ENCODE results near the gene ARNT2. TPM values are rescaled to one million over a fixed set of nuclear protein-coding genes. Genes with fewer than 3 reads are reported as not detected.

The ARNT2 gene
- total and polyA plus RNA-seq, 2 of the 13 experiments (the other 11 are each of a cell fraction or from before 2014, with no cell fraction given): 0.69 to 1.7 TPM

DNA sequence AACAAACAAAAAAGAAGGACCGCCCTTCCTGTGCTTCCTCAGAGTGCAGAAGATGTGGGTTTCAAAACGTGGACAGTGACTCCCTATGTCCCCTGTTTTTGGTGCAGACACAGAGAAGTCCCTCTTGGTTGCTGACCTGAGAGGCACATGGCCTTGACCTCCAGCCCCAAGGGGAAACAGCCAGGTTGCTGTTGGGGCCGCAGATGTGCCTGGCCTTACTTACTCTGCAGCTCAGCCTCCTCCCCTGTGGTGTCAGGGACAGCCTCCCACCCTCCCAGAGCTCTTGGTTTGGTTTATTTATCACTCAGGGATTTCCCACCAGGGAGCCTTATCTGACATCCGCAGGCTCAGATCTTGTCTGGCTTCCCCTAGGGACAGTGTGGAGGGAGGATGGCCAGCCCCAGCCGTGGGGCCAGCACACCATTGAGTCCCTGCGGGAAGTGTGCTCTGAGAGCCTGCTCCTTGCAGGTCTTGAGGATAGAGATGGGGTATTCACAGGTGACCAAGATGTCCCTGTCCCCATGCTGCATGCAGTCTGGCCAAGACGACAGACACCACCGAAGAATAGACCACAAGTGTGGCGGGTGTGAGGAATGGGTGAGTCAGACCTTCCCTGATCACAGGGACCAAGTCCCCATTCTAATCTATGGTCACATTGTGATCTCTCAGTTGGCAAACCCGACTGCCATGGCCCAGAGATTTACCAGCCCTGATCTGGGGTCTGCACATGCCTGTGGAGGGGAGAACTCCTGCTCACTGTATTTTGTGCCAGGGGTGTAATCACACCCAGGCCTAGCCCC is 156.6 kb downstream of the ARNT2 start:
- no peak for TF ChIP-seq ZNF253 (CRISPR knock-in tag; IDR thresholded peaks at IDR 0.05; ENCODE audit: borderline replicate concordance)
- TF ChIP-seq CCDC6 (CRISPR knock-in tag; IDR thresholded peaks at IDR 0.05): no peak
- no peak for TF ChIP-seq BRD4 (CRISPR knock-in tag; IDR thresholded peaks at IDR 0.05)
- no peak for TF ChIP-seq RBM39 (IDR thresholded peaks at IDR 0.05; ENCODE audit: low read depth, low read length, poor library complexity, severe bottlenecking)
- no peak for TF ChIP-seq NR1H2 (CRISPR knock-in tag; IDR thresholded peaks at IDR 0.05; ENCODE audit: borderline replicate concordance, low read depth)
- TF ChIP-seq ZNF124 (CRISPR knock-in tag; IDR thresholded peaks at IDR 0.05): no peak
- TF ChIP-seq ZNF451 (CRISPR knock-in tag; IDR thresholded peaks at IDR 0.05): no peak
- TF ChIP-seq RAD51 (IDR thresholded peaks at IDR 0.05; ENCODE audit: borderline replicate concordance): no peak
- no peak for TF ChIP-seq ZNF274 (CRISPR knock-in tag; IDR thresholded peaks at IDR 0.05)
- TF ChIP-seq ZNF558 (CRISPR knock-in tag; IDR thresholded peaks at IDR 0.05; ENCODE audit: borderline replicate concordance): no peak
- no peak for TF ChIP-seq ZNF850 (CRISPR knock-in tag; conservative IDR thresholded peaks at IDR 0.05)
- no peak for TF ChIP-seq NFIB (CRISPR knock-in tag; IDR thresholded peaks at IDR 0.05; ENCODE audit: borderline replicate concordance)
- no peak for TF ChIP-seq ZNF768 (CRISPR knock-in tag; IDR thresholded peaks at IDR 0.05)
- TF ChIP-seq MBD4 (IDR thresholded peaks at IDR 0.05; ENCODE audit: borderline replicate concordance, low read length): no peak
- TF ChIP-seq ZNF501 (CRISPR knock-in tag; IDR thresholded peaks at IDR 0.05): no peak
- no peak for TF ChIP-seq SRSF9 (IDR thresholded peaks at IDR 0.05; ENCODE audit: borderline replicate concordance, insufficient read depth, low read depth, low read length, poor library complexity, severe bottlenecking)
- no peak for TF ChIP-seq SOX5 (CRISPR knock-in tag; IDR thresholded peaks at IDR 0.05; ENCODE audit: borderline replicate concordance)
- TF ChIP-seq, protein P1, sequence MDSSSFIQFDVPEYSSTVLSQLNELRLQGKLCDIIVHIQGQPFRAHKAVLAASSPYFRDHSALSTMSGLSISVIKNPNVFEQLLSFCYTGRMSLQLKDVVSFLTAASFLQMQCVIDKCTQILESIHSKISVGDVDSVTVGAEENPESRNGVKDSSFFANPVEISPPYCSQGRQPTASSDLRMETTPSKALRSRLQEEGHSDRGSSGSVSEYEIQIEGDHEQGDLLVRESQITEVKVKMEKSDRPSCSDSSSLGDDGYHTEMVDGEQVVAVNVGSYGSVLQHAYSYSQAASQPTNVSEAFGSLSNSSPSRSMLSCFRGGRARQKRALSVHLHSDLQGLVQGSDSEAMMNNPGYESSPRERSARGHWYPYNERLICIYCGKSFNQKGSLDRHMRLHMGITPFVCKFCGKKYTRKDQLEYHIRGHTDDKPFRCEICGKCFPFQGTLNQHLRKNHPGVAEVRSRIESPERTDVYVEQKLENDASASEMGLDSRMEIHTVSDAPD (CRISPR knock-in tag; IDR thresholded peaks at IDR 0.05): no peak
- no peak for TF ChIP-seq MTA1 (CRISPR knock-in tag; IDR thresholded peaks at IDR 0.05; ENCODE audit: borderline replicate concordance)
- TF ChIP-seq ADNP (CRISPR knock-in tag; IDR thresholded peaks at IDR 0.05): no peak
- CTCF ChIA-PET (ENCODE audit: low intra/inter-chr PET ratio, low total read pairs): no interaction called here
- intact Hi-C loops (cut with micrococcal nuclease; ENCODE audit: unreplicated experiment) (no loop called here), in situ Hi-C loops (cut with HindIII; ENCODE audit: extremely low pct_ligation_motif_present, low pct_unique_long_range_greater_than_20kb) (loop anchor here (10.0 kb wide), 1 partner anchor 414 kb away; no protein-coding TSS in a partner anchor)
- no peak overlapping the region for H3K4me2 ChIP-seq (ENCODE audit: low read depth, low read length)
- no peaks in the 10 kb centered on the region for H3K36me3 ChIP-seq (replicated peaks in 1 of 2; ENCODE audit: control insufficient read depth in 1 of 2, insufficient read depth in 2 of 2, low read length in 2 of 2)
- BruUV-seq (replicated peaks): no TSS peak
- peaks cover 6% of the 10 kb centered on the region; the same call in 1 of the 2 replicates for H3K4me1 ChIP-seq (ENCODE audit: insufficient read depth, low read length)
- no peak overlapping the region for H3K4me3 ChIP-seq (replicated peaks in 1 of 3; ENCODE audit: insufficient read depth in 1 of 3, low read depth in 2 of 3, low read length in 3 of 3)
- no peak for FAIRE-seq
- no peak overlapping the region for H3K27ac ChIP-seq (ENCODE audit: extremely low read length, insufficient read depth, low read length)
- POLR2A ChIA-PET: no interaction called here
- H3K79me2 ChIP-seq (ENCODE audit: insufficient read depth, low read length): no peaks in the 10 kb centered on the region
- no peaks in the 10 kb centered on the region; a peak in 1 of 5 replicates for H3K27me3 ChIP-seq (ENCODE audit: control insufficient read depth in 1 of 2, insufficient read depth in 2 of 2, low read length in 2 of 2)
- no peak overlapping the region for H2AFZ ChIP-seq (ENCODE audit: low read length)
- H3K9me3 ChIP-seq (ENCODE audit: low read length): no peaks in the 10 kb centered on the region
- no peak for DNase-seq (ENCODE audit: low spot score)
- H4K20me1 ChIP-seq (ENCODE audit: insufficient read depth, low read length): no peaks in the 10 kb centered on the region
- no peak overlapping the region for H3K9ac ChIP-seq (ENCODE audit: insufficient read depth, low read depth, low read length)
- 73% methylated on average over 6 of the region's 10 CpGs for WGBS (ENCODE audit: low lambda C conversion rate)
- no peak for ATAC-seq

All from HepG2 (cell line).